ENCODE results near the gene CTAG1B.

DNA sequence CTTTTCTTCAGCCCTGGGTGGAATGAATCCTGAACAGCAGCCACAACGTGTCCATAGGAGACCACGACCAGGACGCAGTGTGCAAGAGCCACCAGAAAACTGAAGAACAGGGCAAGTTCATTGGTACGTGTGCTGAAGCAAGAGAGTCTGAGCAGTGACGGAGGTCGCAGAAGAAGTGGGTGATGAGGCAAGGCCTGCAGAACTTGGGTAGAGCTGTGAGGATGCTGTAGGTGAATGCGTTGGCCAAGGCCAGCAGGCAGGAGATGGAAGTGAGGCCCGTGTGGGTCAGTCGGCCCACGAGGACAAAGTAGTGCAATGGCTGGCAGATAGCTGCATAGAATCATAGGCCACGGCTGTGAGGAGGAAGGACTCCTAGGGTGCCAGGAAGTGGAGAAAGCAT is 39.9 kb upstream of the CTAG1B start:
- TF ChIP-seq, protein P1, sequence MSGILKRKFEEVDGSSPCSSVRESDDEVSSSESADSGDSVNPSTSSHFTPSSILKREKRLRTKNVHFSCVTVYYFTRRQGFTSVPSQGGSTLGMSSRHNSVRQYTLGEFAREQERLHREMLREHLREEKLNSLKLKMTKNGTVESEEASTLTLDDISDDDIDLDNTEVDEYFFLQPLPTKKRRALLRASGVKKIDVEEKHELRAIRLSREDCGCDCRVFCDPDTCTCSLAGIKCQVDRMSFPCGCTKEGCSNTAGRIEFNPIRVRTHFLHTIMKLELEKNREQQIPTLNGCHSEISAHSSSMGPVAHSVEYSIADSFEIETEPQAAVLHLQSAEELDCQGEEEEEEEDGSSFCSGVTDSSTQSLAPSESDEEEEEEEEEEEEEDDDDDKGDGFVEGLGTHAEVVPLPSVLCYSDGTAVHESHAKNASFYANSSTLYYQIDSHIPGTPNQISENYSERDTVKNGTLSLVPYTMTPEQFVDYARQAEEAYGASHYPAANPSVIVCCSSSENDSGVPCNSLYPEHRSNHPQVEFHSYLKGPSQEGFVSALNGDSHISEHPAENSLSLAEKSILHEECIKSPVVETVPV (CRISPR knock-in tag; IDR thresholded peaks at IDR 0.05) = no peak
- TF ChIP-seq, protein P2, sequence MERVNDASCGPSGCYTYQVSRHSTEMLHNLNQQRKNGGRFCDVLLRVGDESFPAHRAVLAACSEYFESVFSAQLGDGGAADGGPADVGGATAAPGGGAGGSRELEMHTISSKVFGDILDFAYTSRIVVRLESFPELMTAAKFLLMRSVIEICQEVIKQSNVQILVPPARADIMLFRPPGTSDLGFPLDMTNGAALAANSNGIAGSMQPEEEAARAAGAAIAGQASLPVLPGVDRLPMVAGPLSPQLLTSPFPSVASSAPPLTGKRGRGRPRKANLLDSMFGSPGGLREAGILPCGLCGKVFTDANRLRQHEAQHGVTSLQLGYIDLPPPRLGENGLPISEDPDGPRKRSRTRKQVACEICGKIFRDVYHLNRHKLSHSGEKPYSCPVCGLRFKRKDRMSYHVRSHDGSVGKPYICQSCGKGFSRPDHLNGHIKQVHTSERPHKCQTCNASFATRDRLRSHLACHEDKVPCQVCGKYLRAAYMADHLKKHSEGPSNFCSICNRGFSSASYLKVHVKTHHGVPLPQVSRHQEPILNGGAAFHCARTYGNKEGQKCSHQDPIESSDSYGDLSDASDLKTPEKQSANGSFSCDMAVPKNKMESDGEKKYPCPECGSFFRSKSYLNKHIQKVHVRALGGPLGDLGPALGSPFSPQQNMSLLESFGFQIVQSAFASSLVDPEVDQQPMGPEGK (CRISPR knock-in tag; IDR thresholded peaks at IDR 0.05; ENCODE audit: borderline replicate concordance) = no peak
- TF ChIP-seq ZNF8 (CRISPR knock-in tag; IDR thresholded peaks at IDR 0.05) = no peak
